Measurements from ENCODE around the gene ABCB10. TPM values are rescaled to one million over a fixed set of nuclear protein-coding genes. Genes with fewer than 3 reads are reported as not detected.
A peak's percentile ranks its signal among the peaks of the same experiment; 100 is the strongest.

The ABCB10 gene
- total and polyA plus RNA-seq, 5 donors from 2014 or later, result 10.5 to 20.0 (median 17.1) TPM

DNA sequence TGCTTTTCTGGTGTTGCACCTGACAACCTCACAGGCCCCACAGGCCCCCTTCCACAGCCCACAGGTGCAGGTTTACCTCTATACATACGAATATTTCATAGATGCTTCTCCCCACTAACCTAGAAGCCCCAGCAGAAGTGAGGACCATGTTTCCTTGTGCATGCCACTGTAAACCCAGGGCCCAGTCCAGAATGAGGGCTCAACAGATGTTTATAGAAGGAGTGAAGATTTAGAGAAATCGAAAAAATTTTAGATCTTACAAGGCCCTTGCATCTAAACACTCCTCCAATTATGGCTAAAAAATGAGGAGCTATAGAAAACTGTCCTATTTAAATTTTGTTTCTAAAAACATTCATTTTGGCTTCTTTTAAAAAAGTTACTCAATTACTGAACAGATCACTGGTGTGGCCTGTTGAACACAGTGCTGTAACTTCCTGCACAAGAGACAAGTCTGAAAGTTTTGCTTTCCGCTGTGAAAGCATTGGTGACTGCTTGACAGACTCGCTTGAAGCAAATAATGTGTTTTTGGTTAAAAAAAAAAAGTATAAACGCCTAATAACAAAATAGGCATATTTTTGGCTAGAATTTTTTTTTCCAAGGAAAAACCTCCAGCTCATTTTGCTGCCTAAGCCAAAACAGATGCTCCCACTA, 1.2 kb downstream of the ABCB10 start:
- Mint-ChIP-seq H3K36me3 (no peaks in the 10 kb centered on the region), H3K4me1 (peaks cover 9 to 57% (median 36%) of the 10 kb centered on the region in 4 donors), H3K27me3 (no peaks in the 10 kb centered on the region), H3K27ac (peak overlapping the region; percentile 46 to 94 (median 94)), H3K9me3 (no peaks in the 10 kb centered on the region), H3K4me3 (peak overlapping the region; percentile 90 to 99 (median 92))
- DNase-seq (peak in 2 of 3 donors; percentile 51 to 81), ATAC-seq (ENCODE audit: low read depth in 2 of 2) (peak in 1 of 2 donors; percentile 18)
- H3K27me3 ChIP-seq (ENCODE audit: control insufficient read depth, insufficient read depth, low read length), result no peaks in the 10 kb centered on the region
- H3K9me3 ChIP-seq (ENCODE audit: control insufficient read depth in 2 of 2, low read length in 2 of 2), result no peaks in the 10 kb centered on the region
- H3K4me3 ChIP-seq (ENCODE audit: low read depth, low read length), result peak overlapping the region; percentile 90
- peaks cover 35% of the 10 kb centered on the region for H3K4me1 ChIP-seq (ENCODE audit: control insufficient read depth, insufficient read depth, low read length, poor library complexity, severe bottlenecking)
- H3K36me3 ChIP-seq (ENCODE audit: control insufficient read depth, insufficient read depth, low read length), result no peaks in the 10 kb centered on the region
- H3K27ac ChIP-seq (ENCODE audit: insufficient read depth, low read length, poor library complexity, severe bottlenecking), result peak overlapping the region; percentile 61

DNA sequence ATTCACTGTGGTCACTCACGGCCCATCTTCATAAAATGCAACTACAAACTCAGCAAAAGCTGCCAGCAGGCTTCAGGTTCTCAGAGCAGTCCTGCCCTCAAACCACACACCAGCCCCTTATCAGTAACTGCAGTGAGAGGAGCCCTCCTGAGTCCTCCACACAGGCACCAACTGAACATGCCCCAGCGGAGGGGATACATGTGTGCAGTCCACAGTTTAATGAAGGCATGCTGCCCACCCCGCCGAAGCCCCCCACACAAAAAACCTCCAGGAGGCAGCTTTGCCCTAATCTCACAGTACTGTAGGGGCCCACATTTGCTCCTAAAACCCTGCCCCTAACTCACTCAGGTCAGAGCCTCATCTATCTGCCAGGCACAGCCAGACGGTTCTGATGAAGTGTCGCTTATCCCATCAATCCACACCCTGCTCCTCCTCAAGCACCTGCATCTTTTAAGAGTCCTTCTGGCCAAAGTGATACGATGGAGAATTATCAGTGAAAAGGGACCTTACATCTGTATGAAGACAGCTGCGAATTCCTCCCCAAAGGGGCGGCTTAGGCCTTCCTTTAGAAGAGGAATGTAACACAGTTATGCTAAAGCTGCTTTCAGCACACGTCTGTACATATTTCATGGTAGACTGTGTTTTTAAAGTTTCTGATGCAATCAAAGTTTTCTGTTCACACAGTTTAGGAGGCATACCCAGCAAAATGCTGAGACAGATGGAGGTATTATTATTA, 3.5 kb downstream of the ABCB10 start:
- no peak for ATAC-seq (ENCODE audit: low read depth in 2 of 2)
- no peaks in the 10 kb centered on the region for H3K9me3 ChIP-seq (ENCODE audit: control insufficient read depth in 2 of 2, low read length in 2 of 2)
- Mint-ChIP-seq H3K27me3 (no peaks in the 10 kb centered on the region), H3K4me1 (peaks cover 15 to 67% (median 46%) of the 10 kb centered on the region in 4 donors), H3K4me3 (peak overlapping the region in 3 of 4 donors; percentile 11 to 33 (median 23)), H3K27ac (peak overlapping the region in 2 of 3 donors; percentile 47 to 94), H3K9me3 (peaks cover 0 to 2% (median 0%) of the 10 kb centered on the region in 7 donors), H3K36me3 (no peaks in the 10 kb centered on the region)
- H3K36me3 ChIP-seq (ENCODE audit: control insufficient read depth, insufficient read depth, low read length), result no peaks in the 10 kb centered on the region
- peaks cover 35% of the 10 kb centered on the region for H3K4me1 ChIP-seq (ENCODE audit: control insufficient read depth, insufficient read depth, low read length, poor library complexity, severe bottlenecking)
- no peak overlapping the region for H3K27ac ChIP-seq (ENCODE audit: insufficient read depth, low read length, poor library complexity, severe bottlenecking)
- no peak for DNase-seq
- H3K4me3 ChIP-seq (ENCODE audit: low read depth, low read length), result no peak overlapping the region
- H3K27me3 ChIP-seq (ENCODE audit: control insufficient read depth, insufficient read depth, low read length), result no peaks in the 10 kb centered on the region

DNA sequence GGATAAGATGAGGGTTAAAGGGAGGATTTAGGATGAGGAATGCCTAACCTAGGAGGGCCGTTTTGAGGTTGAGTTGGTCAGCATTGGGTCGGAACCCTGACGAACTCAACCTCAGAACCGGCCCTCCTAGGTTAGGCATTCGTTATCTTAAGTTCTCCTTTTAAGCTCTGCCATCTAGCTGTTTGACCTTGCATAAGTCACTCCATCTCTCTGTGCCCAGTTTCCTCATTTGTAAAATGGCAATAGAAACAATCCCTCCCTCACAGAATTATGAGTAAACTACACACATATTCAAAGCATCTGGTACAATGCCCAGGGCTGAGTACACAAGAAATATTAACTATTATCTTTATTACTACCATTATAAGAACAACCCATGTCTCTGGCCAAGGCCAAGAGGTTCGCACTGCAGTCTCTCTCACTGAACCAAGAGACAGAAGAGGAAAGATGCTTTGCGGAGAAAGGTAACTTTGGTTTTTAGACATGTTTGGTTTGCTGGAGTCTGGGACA, 4.8 kb downstream of the ABCB10 start:
- Histone ChIP-seq H3K4me3 (ENCODE audit: low read depth, low read length) (no peak overlapping the region), H3K4me1 (ENCODE audit: control insufficient read depth, insufficient read depth, low read length, poor library complexity, severe bottlenecking) (peaks cover 27% of the 10 kb centered on the region), H3K36me3 (ENCODE audit: control insufficient read depth, insufficient read depth, low read length) (peaks cover 11% of the 10 kb centered on the region), H3K27ac (ENCODE audit: insufficient read depth, low read length, poor library complexity, severe bottlenecking) (no peak overlapping the region), H3K9me3 (ENCODE audit: control insufficient read depth in 2 of 2, low read length in 2 of 2) (no peaks in the 10 kb centered on the region), H3K27me3 (ENCODE audit: control insufficient read depth, insufficient read depth, low read length) (no peaks in the 10 kb centered on the region)
- Mint-ChIP-seq H3K27ac (peak overlapping the region in 2 of 3 donors; percentile 21 to 69), H3K27me3 (no peaks in the 10 kb centered on the region), H3K4me1 (peaks cover 22 to 67% (median 44%) of the 10 kb centered on the region in 4 donors), H3K9me3 (peaks cover 0 to 2% (median 0%) of the 10 kb centered on the region in 7 donors), H3K4me3 (peak overlapping the region in 1 of 4 donors; percentile 48), H3K36me3 (peaks cover 11% of the 10 kb centered on the region)
- ATAC-seq (ENCODE audit: low read depth in 2 of 2) (no peak), DNase-seq (no peak)

DNA sequence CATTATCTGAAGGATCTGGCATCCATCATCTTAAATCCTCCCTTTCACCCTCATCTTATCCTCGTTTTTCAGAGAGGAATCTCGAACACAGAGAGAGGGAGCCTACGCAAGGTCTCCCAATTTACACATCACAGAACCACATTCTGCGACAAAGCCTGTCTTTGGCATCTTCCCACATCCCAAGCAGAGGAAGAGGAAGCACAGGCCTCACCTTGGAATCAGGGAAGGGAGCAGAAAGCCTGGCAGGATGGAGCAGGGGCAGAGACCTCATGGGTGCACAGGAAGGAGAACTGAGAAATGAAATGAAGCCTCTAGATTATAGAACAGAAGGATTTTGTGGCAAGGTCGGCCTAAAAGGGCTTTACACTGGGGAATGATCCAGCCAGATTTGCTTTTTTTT, 5.8 kb downstream of the ABCB10 start:
- peaks cover 22 to 67% (median 44%) of the 10 kb centered on the region in 4 donors for H3K4me1 Mint-ChIP-seq
- peaks cover 0 to 2% (median 0%) of the 10 kb centered on the region in 7 donors for H3K9me3 Mint-ChIP-seq
- no peak overlapping the region for H3K4me3 ChIP-seq (ENCODE audit: low read depth, low read length)

DNA sequence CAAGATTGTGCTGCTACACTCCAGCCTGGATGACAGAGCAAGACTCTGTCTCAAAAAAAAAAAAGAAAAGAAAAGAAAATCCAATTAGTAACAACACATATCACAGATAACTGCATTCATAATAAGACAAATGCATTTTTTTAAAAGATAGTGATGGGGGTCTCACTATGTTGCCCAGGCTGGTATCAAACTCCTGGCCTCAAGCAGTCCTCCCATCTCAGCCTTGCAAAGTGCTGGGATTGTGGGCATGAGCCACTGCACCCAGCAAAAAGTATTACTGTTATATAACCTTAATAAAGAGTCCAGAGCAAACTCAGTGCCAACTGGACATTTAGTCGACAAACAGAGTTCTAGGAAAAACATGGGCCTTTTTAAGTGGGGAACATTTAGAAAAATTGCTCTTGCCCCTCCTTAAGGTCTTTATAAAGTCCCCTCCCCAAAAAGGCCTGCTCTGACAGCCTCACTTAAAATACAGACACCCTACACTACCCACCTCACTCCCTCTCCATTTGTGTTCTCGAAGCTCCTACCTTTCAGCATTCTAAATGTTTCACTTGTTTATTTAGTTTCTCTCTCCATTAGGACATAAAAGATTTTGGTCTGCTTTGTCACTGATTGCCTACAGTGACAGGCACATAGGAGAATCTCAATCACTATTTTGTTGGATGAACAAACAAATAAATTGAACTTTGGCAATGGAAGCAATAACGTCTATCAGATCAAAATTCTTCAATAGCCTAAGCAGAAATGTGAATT, 7.5 kb downstream of the ABCB10 start:
- peak overlapping the region in 2 of 3 donors; percentile 11 to 47 for H3K27ac Mint-ChIP-seq

More for the DNA sequence above, 5.8 kb downstream of the ABCB10 start:
- ATAC-seq (ENCODE audit: low read depth in 2 of 2) (no peak), DNase-seq (no peak)
- Mint-ChIP-seq H3K4me3 (no peak overlapping the region), H3K27ac (peak overlapping the region in 2 of 3 donors; percentile 30 to 37), H3K27me3 (no peaks in the 10 kb centered on the region), H3K36me3 (peaks cover 14% of the 10 kb centered on the region)
- peaks cover 19% of the 10 kb centered on the region for H3K36me3 ChIP-seq (ENCODE audit: control insufficient read depth, insufficient read depth, low read length)
- H3K9me3 ChIP-seq (ENCODE audit: control insufficient read depth in 2 of 2, low read length in 2 of 2), result no peaks in the 10 kb centered on the region
- peaks cover 26% of the 10 kb centered on the region for H3K4me1 ChIP-seq (ENCODE audit: control insufficient read depth, insufficient read depth, low read length, poor library complexity, severe bottlenecking)
- no peaks in the 10 kb centered on the region for H3K27me3 ChIP-seq (ENCODE audit: control insufficient read depth, insufficient read depth, low read length)
- no peak overlapping the region for H3K27ac ChIP-seq (ENCODE audit: insufficient read depth, low read length, poor library complexity, severe bottlenecking)

DNA sequence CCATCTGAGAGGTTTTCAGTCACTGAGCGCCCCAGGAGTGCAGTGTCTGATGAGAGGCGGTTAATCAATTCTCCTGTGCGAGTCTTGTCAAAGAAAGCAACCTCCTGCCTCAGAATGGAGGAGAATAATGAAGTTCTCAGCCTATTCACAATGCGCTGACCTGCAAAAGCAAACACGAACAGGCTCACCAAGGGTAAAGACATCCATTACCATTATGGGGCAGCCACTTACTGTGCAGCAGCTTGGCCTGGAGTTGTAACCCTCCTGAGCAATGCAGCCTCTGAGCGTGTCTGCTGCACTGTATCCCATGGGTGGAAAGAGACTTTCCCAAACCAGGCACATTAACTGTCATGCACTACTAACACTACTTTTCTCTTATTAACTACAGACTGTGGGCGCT, 11.0 kb downstream of the ABCB10 start:
- peaks cover 40% of the 10 kb centered on the region for H3K36me3 Mint-ChIP-seq

More for the DNA sequence above, 7.5 kb downstream of the ABCB10 start:
- Histone ChIP-seq H3K36me3 (ENCODE audit: control insufficient read depth, insufficient read depth, low read length) (peaks cover 31% of the 10 kb centered on the region), H3K4me1 (ENCODE audit: control insufficient read depth, insufficient read depth, low read length, poor library complexity, severe bottlenecking) (peaks cover 9% of the 10 kb centered on the region), H3K27ac (ENCODE audit: insufficient read depth, low read length, poor library complexity, severe bottlenecking) (no peak overlapping the region), H3K4me3 (ENCODE audit: low read depth, low read length) (no peak overlapping the region), H3K9me3 (ENCODE audit: control insufficient read depth in 2 of 2, low read length in 2 of 2) (no peaks in the 10 kb centered on the region), H3K27me3 (ENCODE audit: control insufficient read depth, insufficient read depth, low read length) (no peaks in the 10 kb centered on the region)
- Mint-ChIP-seq H3K4me3 (no peak overlapping the region), H3K4me1 (peaks cover 22 to 49% (median 31%) of the 10 kb centered on the region in 4 donors), H3K36me3 (peaks cover 20% of the 10 kb centered on the region), H3K27me3 (no peaks in the 10 kb centered on the region), H3K9me3 (peaks cover 0 to 2% (median 0%) of the 10 kb centered on the region in 7 donors)
- DNase-seq (no peak), ATAC-seq (ENCODE audit: low read depth in 2 of 2) (no peak)

DNA sequence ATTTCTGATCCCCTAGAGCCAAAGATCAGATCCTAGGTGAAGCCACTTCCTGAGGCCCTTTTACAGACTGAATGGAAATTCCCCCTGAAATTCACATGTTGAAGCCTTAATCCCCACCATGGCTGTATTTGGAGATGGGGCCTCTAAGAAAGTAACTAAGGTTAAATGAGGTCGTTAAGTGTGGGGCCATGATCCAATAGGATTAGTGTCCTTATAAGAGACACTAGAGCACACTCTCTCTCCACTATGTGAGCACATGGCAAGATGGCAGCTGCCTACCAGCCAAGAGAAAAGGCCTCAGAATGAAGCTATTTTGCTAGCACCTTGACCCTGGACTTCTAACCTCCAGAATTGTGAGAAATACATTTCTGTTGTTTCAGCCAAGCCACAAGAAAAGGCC, 13.9 kb downstream of the ABCB10 start:
- no peak overlapping the region for H3K4me3 Mint-ChIP-seq
- H3K27me3 Mint-ChIP-seq, result no peaks in the 10 kb centered on the region

More for the DNA sequence above, 11.0 kb downstream of the ABCB10 start:
- peaks cover 1% of the 10 kb centered on the region for H3K4me1 ChIP-seq (ENCODE audit: control insufficient read depth, insufficient read depth, low read length, poor library complexity, severe bottlenecking)
- no peak for ATAC-seq (ENCODE audit: low read depth in 2 of 2)
- Mint-ChIP-seq H3K4me3 (peak overlapping the region in 1 of 4 donors; percentile 26), H3K27ac (peak overlapping the region in 1 of 3 donors; percentile 78), H3K4me1 (peaks cover 12 to 34% (median 25%) of the 10 kb centered on the region in 4 donors), H3K27me3 (no peaks in the 10 kb centered on the region), H3K9me3 (peaks cover 0 to 2% (median 0%) of the 10 kb centered on the region in 7 donors)
- DNase-seq, result no peak
- no peaks in the 10 kb centered on the region for H3K27me3 ChIP-seq (ENCODE audit: control insufficient read depth, insufficient read depth, low read length)
- peaks cover 45% of the 10 kb centered on the region for H3K36me3 ChIP-seq (ENCODE audit: control insufficient read depth, insufficient read depth, low read length)
- no peak overlapping the region for H3K27ac ChIP-seq (ENCODE audit: insufficient read depth, low read length, poor library complexity, severe bottlenecking)
- no peak overlapping the region for H3K4me3 ChIP-seq (ENCODE audit: low read depth, low read length)
- H3K9me3 ChIP-seq (ENCODE audit: control insufficient read depth in 2 of 2, low read length in 2 of 2), result no peaks in the 10 kb centered on the region

More for the DNA sequence above, 13.9 kb downstream of the ABCB10 start:
- H3K36me3 Mint-ChIP-seq, result peaks cover 54% of the 10 kb centered on the region
- peak overlapping the region in 2 of 3 donors; percentile 65 to 80 for H3K27ac Mint-ChIP-seq
- Histone ChIP-seq H3K4me1 (ENCODE audit: control insufficient read depth, insufficient read depth, low read length, poor library complexity, severe bottlenecking) (peaks cover 12% of the 10 kb centered on the region), H3K27ac (ENCODE audit: insufficient read depth, low read length, poor library complexity, severe bottlenecking) (no peak overlapping the region), H3K36me3 (ENCODE audit: control insufficient read depth, insufficient read depth, low read length) (peaks cover 55% of the 10 kb centered on the region), H3K4me3 (ENCODE audit: low read depth, low read length) (no peak overlapping the region), H3K9me3 (ENCODE audit: control insufficient read depth in 2 of 2, low read length in 2 of 2) (no peaks in the 10 kb centered on the region), H3K27me3 (ENCODE audit: control insufficient read depth, insufficient read depth, low read length) (no peaks in the 10 kb centered on the region)
- H3K4me1 Mint-ChIP-seq, result peaks cover 16 to 35% (median 22%) of the 10 kb centered on the region in 4 donors
- no peak for DNase-seq
- ATAC-seq (ENCODE audit: low read depth in 2 of 2), result no peak
- H3K9me3 Mint-ChIP-seq, result no peaks in the 10 kb centered on the region

Measured in CD4-positive, CD25-positive, alpha-beta regulatory T cell (primary cell).